T-helper 2 cell treated with Interferon-gamma antibody and Interleukin-4, amounts not matched to agents 5 μg/mL and 100 μg/mL, for 36 hours (primary cell): ENCODE results near the gene ZMYM3.
A peak's percentile ranks its signal among the peaks of the same experiment; 100 is the strongest.
"Not testable (repeated sequence)": the region's sequence is repeated elsewhere in the genome, so short reads cannot be mapped to it uniquely, and the experiment has no call there.

Source experiments
- DNase-seq: peaks from one replicate; pipeline ENCODE4 v3.0.0; 2021; ENCODE audit warnings: low spot score
- H3K27ac Mint-ChIP-seq: one replicate; pipeline ENCODE4 v1.8.0; 2021; ENCODE audit warnings: mild to moderate bottlenecking, mixed read lengths
- H3K27me3 Mint-ChIP-seq: one replicate; pipeline ENCODE4 v1.8.0; 2021; ENCODE audit warnings: low read depth, mixed read lengths
- H3K36me3 Mint-ChIP-seq: one replicate; pipeline ENCODE4 v1.8.0; 2021; ENCODE audit warnings: low read depth, mixed read lengths
- H3K4me1 Mint-ChIP-seq: one replicate; pipeline ENCODE4 v1.8.0; 2021; ENCODE audit warnings: low read depth, mixed read lengths
- H3K4me3 Mint-ChIP-seq: one replicate; pipeline ENCODE4 v1.8.0; 2022; ENCODE audit warnings: mild to moderate bottlenecking, moderate library complexity, mixed read lengths
- H3K9me3 Mint-ChIP-seq: one replicate; pipeline ENCODE4 v1.8.0; 2021; ENCODE audit warnings: mixed read lengths

The ZMYM3 gene

GRCh38 chrX:71254092-71254963, at the start of gene ZMYM3:
ZMYM3 (minus strand) TSS chrX:71254140; CDS start chrX:71253255, 885 bp downstream.
- no peaks in the 10 kb centered on the region for H3K9me3 Mint-ChIP-seq
- H3K27me3 Mint-ChIP-seq: no peaks in the 10 kb centered on the region
- H3K4me1 Mint-ChIP-seq: peaks cover 25% of the 10 kb centered on the region
- H3K36me3 Mint-ChIP-seq: peaks cover 5% of the 10 kb centered on the region
- peak within 1 kb of the TSS; percentile 87 for H3K27ac Mint-ChIP-seq
- peak within 1 kb of the TSS; percentile 84 for H3K4me3 Mint-ChIP-seq
- DNase-seq: peak; percentile 75

DNA sequence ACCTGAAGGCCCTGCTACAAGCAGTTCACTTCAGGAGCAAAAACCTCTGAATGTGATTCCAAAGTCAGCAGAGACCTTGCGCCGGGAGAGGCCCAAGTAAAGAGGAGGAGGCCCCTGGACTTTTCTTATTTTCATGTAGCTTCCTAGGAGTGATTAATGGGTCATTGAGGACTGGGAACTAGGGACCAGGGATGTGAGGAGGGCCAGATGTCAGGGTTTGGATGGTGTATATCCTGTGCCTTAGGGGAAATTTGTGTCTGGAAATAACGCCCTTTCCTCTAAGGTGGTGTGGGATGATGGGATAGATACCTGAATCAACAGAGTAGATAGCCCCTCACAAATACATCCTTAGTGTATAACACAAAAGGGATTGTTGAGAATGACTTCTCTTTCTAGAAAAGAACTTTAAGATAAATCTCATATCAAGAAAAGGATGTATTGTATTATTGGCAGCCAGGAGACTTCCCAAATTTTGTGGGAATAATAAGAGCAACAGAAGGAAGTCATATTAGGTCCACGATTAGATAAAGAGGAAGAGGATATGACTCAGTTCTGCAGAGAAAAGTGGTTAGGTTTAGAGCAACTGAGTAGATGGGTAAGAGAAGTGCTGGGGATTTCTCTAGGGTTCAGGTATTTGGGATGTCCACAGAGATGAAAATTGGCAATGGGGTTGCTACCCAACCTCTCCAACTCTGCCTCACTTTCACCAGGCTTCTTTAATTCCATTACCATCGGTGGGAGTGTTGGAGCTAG, 48.7 kb upstream of the ZMYM3 start:
- Mint-ChIP-seq H3K4me1 (peaks cover 17% of the 10 kb centered on the region), H3K9me3 (no peaks in the 10 kb centered on the region), H3K36me3 (peaks cover 50% of the 10 kb centered on the region), H3K4me3 (no peak overlapping the region), H3K27me3 (no peaks in the 10 kb centered on the region), H3K27ac (no peak overlapping the region)
- no peak for DNase-seq

DNA sequence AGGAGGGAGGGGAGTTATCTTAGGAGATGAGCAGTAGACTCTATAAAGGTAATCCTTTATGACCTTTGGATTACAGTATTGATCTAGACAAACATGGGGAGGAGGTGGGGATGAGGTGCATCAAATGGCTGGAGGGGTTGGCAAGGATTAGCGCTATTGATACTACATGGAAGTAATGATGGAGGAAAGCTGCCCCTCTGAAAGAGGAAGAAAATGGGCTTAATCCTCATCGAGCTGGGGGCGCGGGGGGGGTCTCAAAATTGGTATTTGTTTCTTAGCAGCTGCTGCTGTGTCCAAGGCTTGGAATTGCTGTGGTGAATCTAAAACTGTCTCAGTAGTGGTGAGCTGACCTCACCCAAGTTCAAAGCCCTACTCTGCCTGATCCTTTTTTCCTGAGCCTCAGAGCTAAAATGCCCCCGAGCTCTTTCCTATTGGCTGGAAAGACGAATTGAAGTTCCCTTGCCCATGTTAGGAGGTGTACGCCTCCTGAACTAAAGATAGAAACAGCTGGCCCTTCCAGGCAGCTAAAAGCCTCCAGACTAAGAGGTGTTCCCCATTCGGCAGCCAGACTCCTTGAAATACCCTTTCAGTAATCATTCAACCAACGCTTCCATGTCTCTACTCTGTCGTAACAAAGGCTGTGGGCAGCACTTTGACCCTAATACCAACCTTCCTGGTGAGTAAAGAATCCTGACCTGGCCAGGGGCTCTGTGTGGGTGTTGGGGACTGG, 47.4 kb upstream of the ZMYM3 start, which contains the start of gene ITGB1BP2:
Gene ITGB1BP2, plus strand, starts transcription at position 556 of the 730 bp plus-strand sequence. Its CDS starts 57 bp downstream, at position 613.
- Mint-ChIP-seq H3K27ac (peak within 1 kb of the TSS; percentile 62), H3K36me3 (peaks cover 61% of the 10 kb centered on the region), H3K4me3 (no peak within 1 kb of the TSS), H3K27me3 (no peaks in the 10 kb centered on the region), H3K9me3 (no peaks in the 10 kb centered on the region), H3K4me1 (peaks cover 17% of the 10 kb centered on the region)
- DNase-seq: no peak

DNA sequence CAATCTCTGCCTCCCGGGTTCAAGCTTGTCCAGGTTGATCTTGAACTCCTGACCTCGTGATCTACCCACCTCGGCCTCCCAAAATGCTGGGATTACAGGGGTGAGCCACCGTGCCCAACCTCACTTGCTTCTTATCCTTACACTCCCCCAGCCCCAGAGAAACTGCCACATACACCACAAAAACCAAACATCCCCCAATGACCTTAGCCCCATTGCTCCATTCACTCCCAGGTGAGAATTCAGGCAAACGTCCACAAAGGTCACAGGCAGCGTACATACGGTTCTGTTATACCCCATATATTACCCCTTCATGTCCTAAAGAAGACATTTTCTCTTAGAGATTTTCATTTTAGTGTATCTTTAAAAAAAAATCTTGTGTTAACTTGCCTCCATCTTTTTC, 46.6 kb upstream of the ZMYM3 start:
- H3K27me3 Mint-ChIP-seq, H3K4me3 Mint-ChIP-seq, H3K27ac Mint-ChIP-seq, DNase-seq, H3K9me3 Mint-ChIP-seq: not testable (repeated sequence)
- Mint-ChIP-seq H3K36me3 (peaks cover 68% of the 10 kb centered on the region), H3K4me1 (peaks cover 17% of the 10 kb centered on the region)

DNA sequence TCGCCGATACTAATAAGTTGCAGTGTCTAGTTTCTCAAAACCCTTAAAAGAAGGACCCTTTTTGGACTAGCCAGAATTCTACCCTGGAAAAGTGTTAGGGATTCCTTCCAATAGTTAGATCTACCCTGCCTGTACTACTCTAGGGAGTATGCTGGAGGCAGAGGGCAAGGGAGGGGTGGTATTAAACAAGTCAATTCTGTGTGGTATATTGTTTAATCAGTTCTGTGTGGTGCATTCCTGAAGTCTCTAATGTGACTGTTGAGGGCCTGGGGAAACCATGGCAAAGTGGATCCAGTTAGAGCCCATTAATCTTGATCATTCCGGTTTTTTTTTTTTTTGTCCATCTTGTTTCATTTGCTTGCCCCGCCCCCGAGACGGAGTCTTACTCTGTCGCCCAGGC, 46.1 kb upstream of the ZMYM3 start:
- peaks cover 17% of the 10 kb centered on the region for H3K4me1 Mint-ChIP-seq
- H3K27ac Mint-ChIP-seq, H3K9me3 Mint-ChIP-seq: not testable (repeated sequence)

DNA sequence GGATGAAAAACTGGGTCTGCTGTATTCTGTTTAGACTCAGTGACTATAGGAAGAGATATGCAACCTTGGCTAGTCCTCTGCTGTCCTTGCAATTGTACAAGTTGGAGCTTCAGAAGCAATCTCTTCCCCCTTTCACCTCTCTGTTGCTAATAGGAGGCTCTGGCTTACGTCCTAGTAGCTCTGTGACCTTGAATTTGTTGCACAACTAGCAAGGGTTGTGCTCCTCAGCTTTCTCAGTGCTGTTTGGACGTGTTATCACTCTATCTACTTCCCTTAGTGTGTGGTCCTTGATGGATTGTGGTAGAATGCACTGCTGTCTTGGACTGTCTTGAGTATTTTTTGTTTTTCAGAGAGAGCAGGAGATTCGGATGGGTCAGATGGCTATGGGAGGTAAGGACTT, 44.2 kb upstream of the ZMYM3 start:
- Mint-ChIP-seq H3K27me3 (no peaks in the 10 kb centered on the region), H3K4me3 (no peak overlapping the region), H3K4me1 (peaks cover 16% of the 10 kb centered on the region), H3K36me3 (peaks cover 61% of the 10 kb centered on the region), H3K9me3 (no peaks in the 10 kb centered on the region), H3K27ac (no peak overlapping the region)
- DNase-seq: no peak

More for the DNA sequence above, 46.1 kb upstream of the ZMYM3 start:
- H3K4me3 Mint-ChIP-seq, DNase-seq, H3K27me3 Mint-ChIP-seq: not testable (repeated sequence)
- peaks cover 67% of the 10 kb centered on the region for H3K36me3 Mint-ChIP-seq

- DNase-seq: no peak
- Mint-ChIP-seq H3K27me3 (no peaks in the 10 kb centered on the region), H3K9me3 (no peaks in the 10 kb centered on the region), H3K36me3 (peaks cover 57% of the 10 kb centered on the region), H3K4me3 (no peak overlapping the region), H3K27ac (no peak overlapping the region), H3K4me1 (peaks cover 3% of the 10 kb centered on the region)
Measured at GRCh38 chrX:71296806-71297205, 42.9 kb upstream of the ZMYM3 start.

- H3K4me3 Mint-ChIP-seq: no peak overlapping the region
- no peak for DNase-seq
- H3K4me1 Mint-ChIP-seq: peaks cover 5% of the 10 kb centered on the region
- H3K36me3 Mint-ChIP-seq: peaks cover 50% of the 10 kb centered on the region
- no peaks in the 10 kb centered on the region for H3K9me3 Mint-ChIP-seq
- H3K27me3 Mint-ChIP-seq: no peaks in the 10 kb centered on the region
- no peak overlapping the region for H3K27ac Mint-ChIP-seq
Measured at GRCh38 chrX:71292669-71293365, 38.9 kb upstream of the ZMYM3 start.

DNA sequence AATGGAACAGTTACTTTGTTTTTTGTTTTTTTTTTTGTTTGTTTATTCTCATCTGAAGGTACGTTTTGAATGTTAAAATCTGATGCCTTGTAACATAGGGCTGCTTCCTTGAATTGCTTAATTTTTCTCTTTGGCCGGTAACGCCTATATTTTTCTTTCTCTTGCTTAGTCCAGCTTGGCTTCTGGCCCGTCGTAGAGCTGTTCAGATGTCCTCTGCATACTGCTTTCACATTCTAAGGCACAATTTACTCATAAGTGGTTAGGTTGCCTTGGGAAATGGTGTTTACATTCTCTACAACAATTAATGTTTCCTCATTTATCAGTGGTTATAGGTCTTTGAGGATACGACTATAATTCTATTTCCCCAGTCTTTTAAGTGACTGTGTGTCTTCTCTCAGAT, 37.4 kb upstream of the ZMYM3 start:
- no peaks in the 10 kb centered on the region for H3K27me3 Mint-ChIP-seq
- DNase-seq: no peak
- peaks cover 5% of the 10 kb centered on the region for H3K4me1 Mint-ChIP-seq
- no peak overlapping the region for H3K4me3 Mint-ChIP-seq
- peaks cover 39% of the 10 kb centered on the region for H3K36me3 Mint-ChIP-seq
- no peaks in the 10 kb centered on the region for H3K9me3 Mint-ChIP-seq
- H3K27ac Mint-ChIP-seq: no peak overlapping the region

GRCh38 chrX:71285929-71286328, 32.0 kb upstream of the ZMYM3 start:
- DNase-seq: no peak
- H3K4me1 Mint-ChIP-seq: peaks cover 12% of the 10 kb centered on the region
- no peaks in the 10 kb centered on the region for H3K27me3 Mint-ChIP-seq
- H3K36me3 Mint-ChIP-seq: peaks cover 34% of the 10 kb centered on the region
- H3K4me3 Mint-ChIP-seq: peak overlapping the region; percentile 99
- peak overlapping the region; percentile 63 for H3K27ac Mint-ChIP-seq
- no peaks in the 10 kb centered on the region for H3K9me3 Mint-ChIP-seq

DNA sequence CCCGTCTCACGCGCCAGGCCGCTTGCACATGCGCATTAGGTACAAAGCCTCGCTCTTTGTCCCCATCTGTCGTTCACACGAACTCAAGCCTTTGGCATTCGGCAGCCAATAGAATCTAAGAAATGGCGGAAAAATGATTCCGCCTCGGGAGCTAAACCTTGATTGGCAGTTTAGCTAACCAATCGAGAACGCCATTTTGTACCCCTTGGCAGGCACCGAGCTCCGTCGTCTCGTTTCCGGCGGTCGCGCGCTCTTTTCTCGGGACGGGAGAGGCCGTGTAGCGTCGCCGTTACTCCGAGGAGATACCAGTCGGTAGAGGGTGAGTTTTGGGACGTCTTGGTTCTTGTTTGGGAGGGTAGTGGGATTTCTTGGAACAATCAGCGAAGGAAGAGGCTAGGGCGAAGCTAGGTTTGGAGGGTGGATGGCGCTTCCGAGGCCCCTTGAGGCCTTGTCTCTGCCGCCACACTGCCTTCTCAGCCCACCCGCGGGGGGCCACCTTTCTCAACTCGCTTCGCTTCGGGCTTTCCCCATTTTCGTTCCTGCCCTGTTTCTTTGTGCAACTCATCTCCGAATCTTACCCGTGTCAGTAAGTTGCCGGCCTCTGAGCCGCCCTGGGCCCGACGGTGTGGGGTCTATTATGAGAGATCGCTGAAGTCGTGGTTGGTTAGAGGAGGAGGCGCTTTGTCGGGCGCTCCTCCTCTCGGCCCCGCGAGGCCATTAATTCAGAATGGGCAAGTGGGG, 29.6 kb upstream of the ZMYM3 start, which contains the start of gene NONO:
Gene NONO, plus strand, starts transcription at position 233 of the 741 bp plus-strand sequence. CDS start 7,003 bp downstream, outside the sequence.
- Mint-ChIP-seq H3K36me3 (peaks cover 24% of the 10 kb centered on the region), H3K4me1 (peaks cover 8% of the 10 kb centered on the region), H3K27ac (peak within 1 kb of the TSS; percentile 100), H3K27me3 (no peaks in the 10 kb centered on the region), H3K4me3 (peak within 1 kb of the TSS; percentile 99), H3K9me3 (no peaks in the 10 kb centered on the region)
- DNase-seq: peak; percentile 84

DNA sequence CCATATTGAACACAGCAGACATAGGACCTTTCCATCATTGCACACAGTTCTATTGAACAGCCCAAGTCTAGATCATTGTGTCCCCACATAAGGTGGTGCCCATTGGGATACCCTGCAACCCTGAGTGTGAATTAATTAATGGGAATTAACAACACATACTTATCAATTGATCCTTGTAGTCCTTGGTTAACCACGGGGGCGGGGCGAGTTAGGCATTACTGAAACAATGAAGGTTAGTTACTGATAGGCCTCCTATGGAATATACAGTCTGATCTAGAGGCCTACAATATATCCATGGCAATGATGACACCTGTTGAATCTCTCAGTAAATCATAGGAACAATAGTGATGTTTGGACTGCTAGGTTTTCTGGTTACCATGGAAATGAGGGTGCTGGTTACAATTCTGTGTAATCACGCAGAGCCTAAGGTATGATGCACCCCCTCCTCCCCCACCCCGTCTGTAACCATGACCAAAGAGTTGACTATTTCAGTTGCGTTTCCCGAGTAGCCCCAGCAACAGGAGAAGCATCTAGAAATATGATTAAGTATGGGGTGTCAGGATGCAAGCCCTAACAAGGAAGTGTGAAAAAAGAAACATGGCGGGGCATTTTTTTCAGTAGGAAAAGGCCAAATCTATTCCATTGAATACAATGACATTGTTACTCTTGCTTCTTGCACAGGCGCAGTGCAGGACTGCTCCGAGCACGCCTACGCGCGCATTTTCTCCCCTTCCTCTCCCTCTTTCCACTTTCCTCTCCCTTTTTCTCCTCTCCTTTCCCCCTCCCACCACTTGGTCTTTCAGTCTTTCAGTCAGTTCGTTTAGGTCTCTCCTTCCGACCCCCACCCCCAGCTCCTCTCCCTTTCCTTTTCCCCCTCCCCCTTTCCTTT, 28.8 kb upstream of the ZMYM3 start:
- peak; percentile 47 for DNase-seq
- Mint-ChIP-seq H3K4me1 (peaks cover 7% of the 10 kb centered on the region), H3K27ac (peak overlapping the region; percentile 100), H3K36me3 (peaks cover 23% of the 10 kb centered on the region), H3K27me3 (no peaks in the 10 kb centered on the region), H3K4me3 (peak overlapping the region; percentile 99), H3K9me3 (no peaks in the 10 kb centered on the region)
